Esophagus squamous epithelium (tissue), 5 donors: ENCODE results near the gene KCNK6. TPM values are rescaled to one million over a fixed set of nuclear protein-coding genes. Genes with fewer than 3 reads are reported as not detected.

Source experiments
- DNase-seq: peaks from one replicate; lab custom pipeline; 2025; lab: John Stamatoyannopoulos, UW
- H3K27ac ChIP-seq, 4 donors: fragments of 200-600 bp; sonication (generic); one replicate each; pipeline ENCODE4 v1.5.1; 2016 to 2019; ENCODE audit warnings: mild to moderate bottlenecking in 1 of 4
- H3K27me3 ChIP-seq, 4 donors: fragments of 200-600 bp; sonication (generic); 1 replicate in 3 of 4; 2 replicates in 1 of 4; pipeline versions ENCODE4 v1.5.1 to v1.6.0; 2017 to 2021; ENCODE audit warnings: antibody characterized with exemption in 1 of 4
- H3K36me3 ChIP-seq, 3 donors: fragments of 200-600 bp; sonication (generic); one replicate each; pipeline ENCODE4 v1.5.1; 2016 to 2019
- H3K4me1 ChIP-seq, 3 donors: fragments of 200-600 bp; sonication (generic); one replicate each; pipeline ENCODE4 v1.5.1; 2017 to 2019
- H3K4me3 ChIP-seq, 4 donors: fragments of 200-600 bp; sonication (generic); 1 replicate in 3 of 4; 2 replicates in 1 of 4; pipeline ENCODE4 v1.5.1; 2016 to 2019; ENCODE audit warnings: mild to moderate bottlenecking in 2 of 4, moderate library complexity in 1 of 4
- H3K9me3 ChIP-seq, 3 donors: fragments of 200-600 bp; sonication (generic); one replicate each; pipeline ENCODE4 v1.5.1; 2016 to 2019
- POLR2A ChIP-seq, 4 donors: fragments of 450-650 bp; IDR thresholded peaks; one replicate each; pipeline ENCODE4 v1.6.1; 2017; ENCODE audit warnings: antibody characterized with exemption in 4 of 4, mild to moderate bottlenecking in 4 of 4, moderate library complexity in 3 of 4
- WGBS, 2 donors: methylation state at CpG; one replicate each; pipeline ENCODE4 v1.1.5; 2018; 5-methylcytosine and 5-hydroxymethylcytosine counted together
- intact Hi-C: fragments of 100-400 bp; cut with DNase I; formaldehyde crosslinking; loops from one replicate; pipeline ENCODE4 v1.15.0; 2022
- total RNA-seq, 4 donors: library from RNA; depleted of rRNA; stranded (reverse); fragments of >200 nt; gene quantifications; one replicate each; pipeline ENCODE4 v1.1.0, GENCODE V29; 2016
- TF ChIP-seq, protein P1 (sequence below), 6 experiments: fragments of 450-650 bp in 4 of 6; fragments of 200-600 bp in 2 of 6; sonication (generic) in 2 of 6; IDR thresholded peaks; one replicate each; pipeline ENCODE4 v1.5.1; 2016 to 2019; ENCODE audit warnings: antibody characterized with exemption in 6 of 6, mild to moderate bottlenecking in 4 of 6, moderate library complexity in 4 of 6
- donor health status: DM: yes; HTN: yes; CAD: no.

KCNK6 gene
- total RNA-seq, 4 donors from 2014 or later: 13.7 to 27.0 (median 21.6) TPM

DNA sequence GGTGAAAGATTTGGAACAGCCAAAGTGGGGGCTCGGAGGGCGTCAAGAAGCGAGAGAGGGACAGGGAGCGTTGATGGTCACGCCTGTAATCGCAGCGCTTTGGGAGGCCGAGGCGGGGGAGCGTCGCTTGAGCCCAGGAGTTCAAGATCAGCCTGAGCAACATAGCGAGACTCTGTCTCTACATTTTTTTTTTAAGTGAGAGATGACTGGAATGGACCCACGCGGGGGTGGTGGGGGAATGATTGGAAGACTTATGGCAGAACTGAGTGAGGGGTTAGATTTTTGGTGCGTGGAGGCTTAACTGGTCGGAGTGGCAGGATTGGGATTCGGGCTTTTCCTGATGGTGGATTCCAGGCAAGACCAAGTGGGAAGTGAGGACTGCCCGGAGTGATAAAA is 55.5 kb downstream of the KCNK6 start:
- Histone ChIP-seq H3K4me1 (peaks cover 11 to 31% (median 25%) of the 10 kb centered on the region in 3 donors), H3K36me3 (peaks cover 0 to 42% (median 6%) of the 10 kb centered on the region in 3 donors), H3K27ac (peak overlapping the region; percentile 91 to 96 (median 92)), H3K9me3 (no peaks in the 10 kb centered on the region), H3K4me3 (peak overlapping the region; percentile 70 to 84 (median 74)), H3K27me3 (peaks cover 0 to 3% (median 0%) of the 10 kb centered on the region in 4 donors)
- intact Hi-C loops: no loop called here
- TF ChIP-seq, protein P1, sequence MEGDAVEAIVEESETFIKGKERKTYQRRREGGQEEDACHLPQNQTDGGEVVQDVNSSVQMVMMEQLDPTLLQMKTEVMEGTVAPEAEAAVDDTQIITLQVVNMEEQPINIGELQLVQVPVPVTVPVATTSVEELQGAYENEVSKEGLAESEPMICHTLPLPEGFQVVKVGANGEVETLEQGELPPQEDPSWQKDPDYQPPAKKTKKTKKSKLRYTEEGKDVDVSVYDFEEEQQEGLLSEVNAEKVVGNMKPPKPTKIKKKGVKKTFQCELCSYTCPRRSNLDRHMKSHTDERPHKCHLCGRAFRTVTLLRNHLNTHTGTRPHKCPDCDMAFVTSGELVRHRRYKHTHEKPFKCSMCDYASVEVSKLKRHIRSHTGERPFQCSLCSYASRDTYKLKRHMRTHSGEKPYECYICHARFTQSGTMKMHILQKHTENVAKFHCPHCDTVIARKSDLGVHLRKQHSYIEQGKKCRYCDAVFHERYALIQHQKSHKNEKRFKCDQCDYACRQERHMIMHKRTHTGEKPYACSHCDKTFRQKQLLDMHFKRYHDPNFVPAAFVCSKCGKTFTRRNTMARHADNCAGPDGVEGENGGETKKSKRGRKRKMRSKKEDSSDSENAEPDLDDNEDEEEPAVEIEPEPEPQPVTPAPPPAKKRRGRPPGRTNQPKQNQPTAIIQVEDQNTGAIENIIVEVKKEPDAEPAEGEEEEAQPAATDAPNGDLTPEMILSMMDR (IDR thresholded peaks at IDR 0.05): no peak
- TF ChIP-seq POLR2A (IDR thresholded peaks at IDR 0.05): no peak
- DNase-seq: no peak
- WGBS, 2 donors: 1 to 2% methylated on average over 15 to 18 of the region's 18 CpGs

DNA sequence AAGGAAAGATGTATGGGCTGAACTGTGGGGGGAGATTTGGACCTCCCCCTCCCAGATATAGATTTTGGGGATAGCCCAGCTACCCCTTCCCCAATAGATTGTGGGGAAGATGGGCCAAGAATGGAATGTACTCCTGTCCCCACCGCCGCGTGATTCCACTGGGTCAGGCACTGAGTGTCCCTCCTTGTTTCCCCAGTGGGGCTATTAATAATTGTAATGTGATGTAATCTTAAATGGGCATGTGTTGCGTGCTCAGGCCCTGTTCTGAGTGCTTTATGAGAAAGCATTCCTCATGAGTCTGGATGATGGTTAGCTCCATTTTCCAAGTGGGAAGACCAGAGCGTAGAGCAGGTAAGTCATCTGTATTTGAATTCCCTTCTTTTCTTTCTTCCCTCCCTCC is 56.1 kb downstream of the KCNK6 start:
- peak overlapping the region; percentile 70 to 84 (median 74) for H3K4me3 ChIP-seq
- H3K4me1 ChIP-seq: peaks cover 11 to 31% (median 25%) of the 10 kb centered on the region in 3 donors
- no peaks in the 10 kb centered on the region for H3K9me3 ChIP-seq
- intact Hi-C loops: no loop called here
- DNase-seq: no peak
- no peaks in the 10 kb centered on the region for H3K27me3 ChIP-seq
- 55 to 75% methylated on average over 5 of the region's 5 CpGs for WGBS, 2 donors
- no peak for TF ChIP-seq POLR2A (IDR thresholded peaks at IDR 0.05)
- TF ChIP-seq, protein P1 (IDR thresholded peaks at IDR 0.05): no peak
- peaks cover 2 to 48% (median 8%) of the 10 kb centered on the region in 3 donors for H3K36me3 ChIP-seq
- H3K27ac ChIP-seq: peak overlapping the region in 3 of 4 donors; percentile 91 to 92 (median 91)

DNA sequence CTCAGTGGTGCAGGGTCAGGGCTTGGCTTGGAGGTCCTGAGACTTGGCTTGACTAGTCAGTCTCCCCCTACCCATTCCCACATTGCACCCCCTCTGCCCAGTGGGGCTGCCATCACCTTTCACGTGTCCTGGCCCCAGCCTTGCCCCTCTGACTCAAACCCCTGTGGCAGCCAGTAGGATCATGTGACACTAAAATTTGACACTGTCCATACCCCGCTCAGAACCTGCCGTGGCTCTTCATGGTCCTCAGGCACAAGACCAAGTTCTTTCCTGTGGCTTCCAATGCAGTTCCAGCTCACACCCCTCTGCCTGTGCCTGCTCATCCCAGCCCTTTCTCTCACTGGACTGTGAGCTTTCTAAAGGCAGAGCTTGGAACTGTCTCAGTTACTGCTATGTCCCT is 56.9 kb downstream of the KCNK6 start:
- no peak for DNase-seq
- no peak overlapping the region for H3K4me3 ChIP-seq
- intact Hi-C loops: no loop called here
- WGBS, 2 donors: 74% methylated on average over 3 of the region's 3 CpGs
- no peak overlapping the region for H3K27ac ChIP-seq
- no peaks in the 10 kb centered on the region for H3K9me3 ChIP-seq
- H3K4me1 ChIP-seq: peaks cover 11 to 31% (median 25%) of the 10 kb centered on the region in 3 donors
- peaks cover 11 to 57% (median 13%) of the 10 kb centered on the region in 3 donors for H3K36me3 ChIP-seq
- H3K27me3 ChIP-seq: no peaks in the 10 kb centered on the region
- TF ChIP-seq POLR2A (IDR thresholded peaks at IDR 0.05): no peak
- TF ChIP-seq, protein P1 (IDR thresholded peaks at IDR 0.05): no peak

DNA sequence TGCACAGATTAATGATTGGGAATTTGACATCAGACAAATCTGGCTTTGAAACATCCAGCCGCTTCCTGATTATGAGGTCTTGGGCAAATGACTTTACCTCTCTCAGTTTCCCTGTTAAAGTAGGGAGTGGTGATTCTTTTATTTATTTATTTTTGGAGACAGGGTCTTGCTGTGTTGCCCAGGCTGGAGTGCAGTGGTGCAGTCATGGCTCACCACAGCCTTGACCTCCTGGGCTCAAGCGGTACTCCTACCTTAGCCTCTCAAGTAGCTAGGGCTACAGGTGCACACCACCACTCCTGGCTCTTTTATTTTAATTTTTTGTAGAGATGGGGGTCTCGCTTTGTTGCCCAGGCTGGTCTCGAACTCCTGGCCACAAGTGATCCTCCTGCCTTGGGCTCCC is 57.4 kb downstream of the KCNK6 start:
- WGBS, 2 donors: 93 to 95% methylated on average over 4 of the region's 4 CpGs
- Histone ChIP-seq H3K4me1 (peaks cover 11 to 31% (median 25%) of the 10 kb centered on the region in 3 donors), H3K9me3 (no peaks in the 10 kb centered on the region), H3K4me3 (no peak overlapping the region), H3K27me3 (no peaks in the 10 kb centered on the region), H3K36me3 (peaks cover 15 to 61% (median 17%) of the 10 kb centered on the region in 3 donors), H3K27ac (no peak overlapping the region)
- TF ChIP-seq POLR2A (IDR thresholded peaks at IDR 0.05): no peak
- TF ChIP-seq, protein P1 (IDR thresholded peaks at IDR 0.05): no peak
- no peak for DNase-seq
- intact Hi-C loops: no loop called here

DNA sequence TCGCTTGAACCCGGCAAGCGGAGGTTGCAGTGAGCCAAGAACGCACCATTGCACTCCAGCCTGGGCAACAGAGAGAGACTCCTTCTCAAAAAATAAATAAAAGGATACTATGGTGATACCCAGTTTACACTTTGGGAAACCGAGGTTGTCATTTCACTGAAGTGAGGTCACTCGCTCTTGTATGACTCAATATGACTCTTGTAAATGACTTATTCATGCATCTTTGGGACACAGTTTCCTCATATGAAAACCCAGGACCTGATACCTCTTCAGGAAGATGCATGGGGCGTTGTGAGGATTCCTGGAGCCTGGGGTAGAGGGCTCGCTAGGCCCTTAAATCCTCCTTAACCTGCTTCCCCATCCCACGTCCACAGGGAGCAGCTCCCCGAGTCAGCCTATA is 59.2 kb downstream of the KCNK6 start:
- TF ChIP-seq, protein P1 (IDR thresholded peaks at IDR 0.05): no peak
- TF ChIP-seq POLR2A (IDR thresholded peaks at IDR 0.05): no peak
- H3K27ac ChIP-seq: no peak overlapping the region
- H3K36me3 ChIP-seq: peaks cover 18 to 79% (median 32%) of the 10 kb centered on the region in 3 donors
- 77 to 95% methylated on average over 8 to 10 of the region's 10 CpGs for WGBS, 2 donors
- no peak for DNase-seq
- H3K4me3 ChIP-seq: no peak overlapping the region
- H3K4me1 ChIP-seq: peaks cover 11 to 39% (median 22%) of the 10 kb centered on the region in 3 donors
- H3K27me3 ChIP-seq: peaks cover 0 to 6% (median 0%) of the 10 kb centered on the region in 4 donors
- intact Hi-C loops: no loop called here
- H3K9me3 ChIP-seq: no peaks in the 10 kb centered on the region
